ENCODE measurements around the gene NTN5.

DNA sequence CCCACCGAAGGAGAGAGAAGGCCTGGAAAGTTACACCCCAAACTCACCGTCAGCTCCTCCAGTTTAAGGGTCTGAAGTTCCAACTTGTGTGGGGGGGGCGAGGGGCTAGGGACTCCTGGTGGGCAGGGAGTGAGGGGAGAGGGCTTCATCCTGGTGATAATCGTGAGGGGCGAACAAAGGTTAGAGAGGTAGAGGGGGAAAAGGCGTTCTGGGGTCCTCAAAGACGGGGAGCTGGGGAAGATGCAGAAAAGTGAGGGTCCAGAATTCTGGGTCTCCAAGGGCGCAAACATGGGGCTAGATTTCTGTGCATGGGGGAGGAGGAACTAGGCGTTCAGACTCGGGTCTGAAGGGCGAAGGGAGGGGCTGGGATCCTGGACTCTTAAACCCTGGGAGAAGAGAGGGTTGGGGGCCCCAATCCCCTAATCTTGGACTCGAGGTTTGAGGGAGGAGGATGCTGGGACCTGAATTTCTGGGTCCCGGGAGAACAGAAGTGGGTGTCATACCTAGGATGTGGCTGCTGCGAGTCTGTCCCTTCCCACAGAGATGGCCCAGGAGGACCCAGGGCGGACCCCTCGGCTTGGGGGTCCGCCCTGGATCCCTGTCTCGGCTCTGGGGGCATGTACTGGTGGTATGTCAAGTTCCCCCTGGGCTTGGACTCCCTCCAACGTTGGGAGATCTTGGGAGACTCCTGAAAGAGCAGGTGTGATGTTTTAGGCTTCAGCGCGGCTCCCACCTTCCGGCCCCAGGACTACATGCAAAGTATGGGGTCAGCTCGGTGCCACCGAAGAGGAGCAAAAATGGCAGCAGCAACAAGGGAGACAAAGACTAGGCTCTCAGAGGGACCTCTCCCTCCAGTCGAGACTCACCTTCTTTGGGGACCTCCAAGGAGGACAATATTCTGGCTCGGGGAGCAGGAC lies 42.2 kb upstream of the NTN5 start:
- TF ChIP-seq, protein P1, sequence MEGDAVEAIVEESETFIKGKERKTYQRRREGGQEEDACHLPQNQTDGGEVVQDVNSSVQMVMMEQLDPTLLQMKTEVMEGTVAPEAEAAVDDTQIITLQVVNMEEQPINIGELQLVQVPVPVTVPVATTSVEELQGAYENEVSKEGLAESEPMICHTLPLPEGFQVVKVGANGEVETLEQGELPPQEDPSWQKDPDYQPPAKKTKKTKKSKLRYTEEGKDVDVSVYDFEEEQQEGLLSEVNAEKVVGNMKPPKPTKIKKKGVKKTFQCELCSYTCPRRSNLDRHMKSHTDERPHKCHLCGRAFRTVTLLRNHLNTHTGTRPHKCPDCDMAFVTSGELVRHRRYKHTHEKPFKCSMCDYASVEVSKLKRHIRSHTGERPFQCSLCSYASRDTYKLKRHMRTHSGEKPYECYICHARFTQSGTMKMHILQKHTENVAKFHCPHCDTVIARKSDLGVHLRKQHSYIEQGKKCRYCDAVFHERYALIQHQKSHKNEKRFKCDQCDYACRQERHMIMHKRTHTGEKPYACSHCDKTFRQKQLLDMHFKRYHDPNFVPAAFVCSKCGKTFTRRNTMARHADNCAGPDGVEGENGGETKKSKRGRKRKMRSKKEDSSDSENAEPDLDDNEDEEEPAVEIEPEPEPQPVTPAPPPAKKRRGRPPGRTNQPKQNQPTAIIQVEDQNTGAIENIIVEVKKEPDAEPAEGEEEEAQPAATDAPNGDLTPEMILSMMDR (IDR thresholded peaks at IDR 0.05), result no peak
- TF ChIP-seq POLR2A (IDR thresholded peaks at IDR 0.05), result no peak

Measured in heart left ventricle (tissue), 13 donors.